Measurements from ENCODE around the gene RBM33.

GRCh38 chr7:155637155-155637554, 7.3 kb upstream of the RBM33 start:
- no peak for TF ChIP-seq RCOR1 (IDR thresholded peaks at IDR 0.05; ENCODE audit: insufficient replicate concordance, low read length)
- TF ChIP-seq SMC3 (IDR thresholded peaks at IDR 0.05; ENCODE audit: low read depth, low read length), result no peak
- TF ChIP-seq CTCF (conservative IDR thresholded peaks at IDR 0.05; ENCODE audit: low read depth, low read length), result no peak
- TF ChIP-seq MXI1 (IDR thresholded peaks at IDR 0.05; ENCODE audit: borderline replicate concordance, low read depth, low read length), result no peak
- no peak for TF ChIP-seq POLR2A (IDR thresholded peaks at IDR 0.05; ENCODE audit: low read depth, low read length)
- no peak for TF ChIP-seq CHD1 (IDR thresholded peaks at IDR 0.05; ENCODE audit: low read depth, low read length)
- TF ChIP-seq MAFK (IDR thresholded peaks at IDR 0.05; ENCODE audit: low read depth, low read length), result no peak
- TF ChIP-seq RAD21 (IDR thresholded peaks at IDR 0.05; ENCODE audit: low read length), result no peak
- no peak for TF ChIP-seq USF2 (IDR thresholded peaks at IDR 0.05; ENCODE audit: low read depth, low read length)
- no peak for TF ChIP-seq RFX5 (IDR thresholded peaks at IDR 0.05; ENCODE audit: low read depth, low read length)
- TF ChIP-seq BHLHE40 (IDR thresholded peaks at IDR 0.05; ENCODE audit: low read depth, low read length), result no peak
